Esophagus (tissue), 2 donors: Measurements from ENCODE around the gene FBN1. TPM values are rescaled to one million over a fixed set of nuclear protein-coding genes. Genes with fewer than 3 reads are reported as not detected.

Experiments used
- H3K27ac ChIP-seq, 2 donors: one replicate each; pipeline ENCODE4 v1.5.1; 2013; ENCODE audit warnings: low read depth in 2 of 2, mild to moderate bottlenecking in 2 of 2, inconsistent platforms in 1 of 2, low read length in 1 of 2, moderate library complexity in 1 of 2
- H3K27me3 ChIP-seq, 2 donors: one replicate each; pipeline ENCODE4 v1.6.1; 2013; ENCODE audit warnings: low read length in 2 of 2, control low read depth in 1 of 2, mild to moderate bottlenecking in 1 of 2; ENCODE audit not compliant: insufficient read depth in 2 of 2, control insufficient read depth in 1 of 2
- H3K36me3 ChIP-seq, 2 donors: one replicate each; pipeline ENCODE4 v1.6.1; 2013; ENCODE audit warnings: low read length in 1 of 2; ENCODE audit not compliant: control insufficient read depth in 2 of 2, insufficient read depth in 2 of 2
- H3K4me1 ChIP-seq, 2 donors: one replicate each; pipeline ENCODE4 v1.6.1; 2013; ENCODE audit warnings: low read length in 1 of 2; ENCODE audit not compliant: control insufficient read depth in 2 of 2, insufficient read depth in 2 of 2
- H3K4me3 ChIP-seq, 2 donors: one replicate each; pipeline ENCODE4 v1.5.1; 2013; ENCODE audit warnings: low read length in 2 of 2, mild to moderate bottlenecking in 2 of 2, low read depth in 1 of 2, moderate library complexity in 1 of 2
- H3K9me3 ChIP-seq, 2 donors: one replicate each; pipeline ENCODE4 v1.6.1; 2013; ENCODE audit warnings: mild to moderate bottlenecking in 2 of 2, low read depth in 1 of 2, low read length in 1 of 2, moderate library complexity in 1 of 2; ENCODE audit not compliant: control insufficient read depth in 2 of 2, insufficient read depth in 1 of 2
- WGBS, 2 donors: extraction: QIAGEN DNeasy Blood & Tissue Kit; methylation state at CpG; one replicate each; pipeline ENCODE4 v1.1.7; 2013; 5-methylcytosine and 5-hydroxymethylcytosine counted together
- polyA plus RNA-seq, 2 donors: library from polyadenylated mRNA; stranded (reverse); fragments of 200-250 nt; gene quantifications; one replicate each; pipeline ENCODE4 v1.2.3, GENCODE V29; 2013
- donor health status: healthy with polysubstance abuse.
- donor health status: Bipolar disorder and iron deficiency.

FBN1 gene
- polyA plus RNA-seq, 2 donors, result 1.8 to 6.4 TPM

DNA sequence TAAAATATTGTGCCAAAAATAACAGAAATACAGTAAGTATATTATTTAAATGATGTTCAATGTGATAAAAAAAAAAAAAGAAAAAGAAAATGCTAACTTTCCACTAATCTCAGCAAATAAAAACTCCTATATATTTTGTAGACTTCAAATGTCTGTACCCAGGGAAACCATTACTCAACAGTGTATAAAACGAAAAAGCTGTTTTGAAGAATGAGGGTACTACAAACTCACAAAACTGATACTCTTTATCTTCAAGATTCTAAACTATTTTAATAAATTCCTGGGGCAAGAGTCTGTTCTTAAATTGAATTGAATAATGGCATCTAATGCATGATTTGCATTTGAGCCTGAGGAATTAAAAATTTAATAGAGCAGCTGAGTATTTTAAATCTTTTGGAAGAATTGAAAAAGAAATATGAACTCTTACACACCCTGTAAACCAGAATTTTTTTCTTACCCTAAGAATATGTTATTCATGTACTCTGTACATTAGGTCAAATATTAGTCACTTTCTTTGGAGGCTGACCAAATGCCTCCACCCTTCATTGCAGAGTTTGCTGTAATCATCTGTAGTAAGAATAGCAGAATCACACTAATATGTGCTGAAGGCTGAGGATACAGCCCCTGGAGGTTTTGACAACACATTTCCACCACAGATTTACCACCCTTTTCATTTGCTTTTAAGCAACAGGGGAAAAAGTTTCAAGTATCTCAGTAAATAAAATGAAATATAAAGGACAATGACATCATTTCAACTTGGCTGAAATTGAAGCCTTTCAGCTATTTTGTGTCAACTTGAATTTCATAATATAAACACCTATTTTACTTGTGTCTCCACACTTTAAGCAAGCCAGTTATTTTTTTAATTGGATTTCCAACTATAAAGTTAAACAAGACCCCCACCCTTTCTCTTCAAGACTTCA lies 79.7 kb downstream of the FBN1 start:
- WGBS, 2 donors, result 38 to 48% methylated on average over 1 of the region's 1 CpG
- H3K36me3 ChIP-seq, result no peaks in the 10 kb centered on the region
- H3K4me3 ChIP-seq, result no peak overlapping the region
- no peaks in the 10 kb centered on the region for H3K27me3 ChIP-seq
- no peak overlapping the region for H3K27ac ChIP-seq
- H3K9me3 ChIP-seq, result no peaks in the 10 kb centered on the region
- no peaks in the 10 kb centered on the region for H3K4me1 ChIP-seq

DNA sequence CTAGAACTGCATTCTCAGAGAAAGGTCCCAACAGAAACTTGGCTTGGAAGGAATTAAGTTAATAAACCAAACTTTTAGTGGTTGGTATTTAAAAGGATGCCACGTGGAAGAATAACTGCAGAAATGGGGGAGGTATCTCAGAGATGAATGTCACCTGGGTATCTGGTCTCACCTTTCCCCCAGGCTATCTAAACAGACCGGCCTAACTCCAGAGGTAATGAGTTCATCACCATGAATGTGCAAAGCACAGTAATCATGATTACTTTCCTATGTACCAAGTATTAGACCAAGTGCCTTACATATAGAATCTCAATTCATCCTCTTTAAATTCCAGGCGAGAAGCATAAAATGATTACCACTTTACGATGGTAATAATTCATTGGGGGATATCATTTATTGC lies 80.8 kb downstream of the FBN1 start:
- Histone ChIP-seq H3K27me3 (no peaks in the 10 kb centered on the region), H3K9me3 (no peaks in the 10 kb centered on the region), H3K36me3 (no peaks in the 10 kb centered on the region), H3K27ac (no peak overlapping the region), H3K4me3 (no peak overlapping the region), H3K4me1 (no peaks in the 10 kb centered on the region)
- 73 to 81% methylated on average over 4 of the region's 4 CpGs for WGBS, 2 donors

DNA sequence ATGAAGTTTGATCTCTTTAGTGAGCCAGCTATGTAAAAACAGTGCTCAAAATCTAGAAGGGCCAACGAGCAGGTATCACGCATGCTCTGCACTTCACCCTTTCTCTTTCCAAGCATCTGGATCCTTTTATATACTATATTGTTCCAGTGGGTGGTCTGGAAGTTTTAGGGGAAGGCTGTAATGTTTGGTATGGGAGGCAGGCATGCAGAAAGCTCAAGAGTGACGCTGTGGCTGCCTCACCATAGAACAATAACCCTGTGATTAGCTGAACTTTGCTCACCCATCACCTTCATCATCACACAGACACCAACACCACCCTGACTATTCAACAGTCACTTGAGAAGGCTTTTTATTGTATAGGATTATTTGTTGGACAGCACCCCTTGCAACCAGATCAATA lies 81.6 kb downstream of the FBN1 start:
- 77 to 84% methylated on average over 3 of the region's 3 CpGs for WGBS, 2 donors
- no peaks in the 10 kb centered on the region for H3K9me3 ChIP-seq
- H3K27me3 ChIP-seq, result no peaks in the 10 kb centered on the region
- no peak overlapping the region for H3K4me3 ChIP-seq
- H3K4me1 ChIP-seq, result no peaks in the 10 kb centered on the region
- H3K27ac ChIP-seq, result no peak overlapping the region
- no peaks in the 10 kb centered on the region for H3K36me3 ChIP-seq

DNA sequence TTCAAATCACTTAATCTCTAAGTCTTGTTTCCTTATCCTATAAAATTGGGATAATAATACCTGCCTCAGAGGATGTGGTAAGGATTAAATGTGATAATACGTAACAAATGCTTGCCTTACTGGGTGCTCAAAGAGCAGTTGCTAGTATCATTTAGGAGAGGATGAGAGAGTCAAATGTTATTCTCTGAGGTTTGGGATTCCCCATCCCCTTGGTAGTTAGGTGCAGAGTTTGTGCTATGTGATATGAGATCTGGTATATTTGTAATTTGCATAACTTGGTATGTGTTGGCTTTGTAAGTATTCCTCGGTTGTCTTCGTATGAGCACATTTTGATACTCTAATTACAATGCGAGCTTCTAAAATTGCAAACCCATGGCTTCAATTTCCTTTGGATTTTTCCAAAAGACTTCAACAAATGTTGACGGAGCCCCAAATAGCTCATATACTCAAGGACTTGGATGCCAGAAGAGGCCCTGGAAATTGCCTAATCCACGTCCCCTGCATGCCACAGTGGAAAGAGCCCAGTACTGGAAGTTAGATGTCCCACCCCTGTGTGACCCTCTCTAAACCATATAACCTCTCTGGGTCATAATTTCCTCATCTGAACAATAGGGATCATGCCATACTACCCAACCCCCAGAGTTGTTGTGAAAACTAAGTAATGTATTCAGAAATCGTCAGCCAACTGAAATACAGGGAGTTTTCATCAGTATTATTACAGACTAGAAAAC lies 85.0 kb downstream of the FBN1 start:
- no peak overlapping the region for H3K27ac ChIP-seq
- WGBS, 2 donors, result 81 to 82% methylated on average over 7 of the region's 7 CpGs

DNA sequence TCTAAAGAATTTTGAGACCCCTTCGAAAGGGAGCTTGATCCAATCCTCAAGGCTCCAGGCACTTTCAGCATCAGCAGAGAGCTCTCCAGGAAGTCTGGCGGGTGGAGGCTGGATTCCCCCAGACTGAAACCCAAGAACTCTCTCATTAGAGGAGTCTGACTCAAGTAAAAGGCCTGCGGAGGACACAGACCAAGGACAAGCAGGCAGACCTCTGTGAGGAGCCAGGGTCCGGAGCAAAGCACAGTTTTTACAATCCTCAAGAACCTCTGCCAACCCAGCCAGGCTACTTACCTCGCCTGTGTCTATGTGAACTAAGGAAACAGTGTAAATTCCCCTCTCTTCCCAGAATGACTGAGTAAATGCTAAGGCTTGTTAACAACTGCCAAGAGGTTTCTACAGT lies 86.2 kb downstream of the FBN1 start:
- no peaks in the 10 kb centered on the region for H3K27me3 ChIP-seq
- no peak overlapping the region for H3K4me3 ChIP-seq
- H3K27ac ChIP-seq, result peak overlapping the region; percentile 5 to 8
- no peaks in the 10 kb centered on the region for H3K4me1 ChIP-seq
- 57% methylated on average over 5 of the region's 5 CpGs for WGBS, 2 donors
- H3K9me3 ChIP-seq, result no peaks in the 10 kb centered on the region
- no peaks in the 10 kb centered on the region for H3K36me3 ChIP-seq

More for the DNA sequence above, 85.0 kb downstream of the FBN1 start:
- H3K27me3 ChIP-seq, result no peaks in the 10 kb centered on the region
- no peaks in the 10 kb centered on the region for H3K36me3 ChIP-seq
- no peak overlapping the region for H3K4me3 ChIP-seq
- H3K4me1 ChIP-seq, result no peaks in the 10 kb centered on the region
- no peaks in the 10 kb centered on the region for H3K9me3 ChIP-seq

DNA sequence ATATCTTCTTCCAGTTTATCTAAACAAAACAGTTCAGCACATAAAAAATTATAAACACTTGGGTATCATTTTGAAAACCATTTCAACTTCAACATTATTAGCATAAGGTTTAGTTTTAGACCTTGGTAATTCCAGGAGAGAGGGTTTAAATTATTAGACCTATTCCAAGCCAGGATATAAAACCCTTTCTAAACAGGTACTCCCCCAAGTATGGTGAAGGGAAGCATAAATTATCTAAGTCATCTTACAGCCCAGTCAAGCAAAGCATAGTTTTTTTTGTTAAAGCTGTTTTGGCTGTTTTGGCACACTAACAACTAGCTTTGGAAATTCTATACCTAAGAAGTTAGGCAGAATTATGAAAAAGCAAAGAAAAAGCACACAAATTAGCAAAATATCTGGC lies 87.3 kb downstream of the FBN1 start:
- no peak overlapping the region for H3K27ac ChIP-seq
- no peaks in the 10 kb centered on the region for H3K9me3 ChIP-seq

DNA sequence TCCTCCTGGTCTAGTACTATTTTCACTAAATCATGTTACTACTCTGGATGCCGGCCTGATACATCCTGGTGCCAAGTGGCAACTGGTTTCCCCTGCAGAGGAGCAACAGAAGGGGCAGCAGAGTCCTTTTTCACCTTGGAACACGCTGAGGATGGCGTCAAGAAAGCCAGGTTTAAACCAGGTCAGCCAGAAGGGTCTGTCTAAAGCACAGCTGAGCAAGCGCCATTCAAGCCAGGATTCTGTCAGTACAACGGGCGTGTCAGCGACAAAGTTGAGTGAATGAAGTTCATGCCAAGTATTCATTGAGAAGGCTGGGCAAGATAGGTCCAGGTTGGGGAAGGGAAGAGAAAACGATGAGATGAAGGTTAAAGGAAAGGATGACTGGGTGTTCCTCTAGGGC lies 88.2 kb downstream of the FBN1 start:
- Histone ChIP-seq H3K36me3 (no peaks in the 10 kb centered on the region), H3K27ac (no peak overlapping the region), H3K4me1 (no peaks in the 10 kb centered on the region), H3K4me3 (no peak overlapping the region), H3K27me3 (no peaks in the 10 kb centered on the region), H3K9me3 (no peaks in the 10 kb centered on the region)
- 48 to 56% methylated on average over 8 of the region's 8 CpGs for WGBS, 2 donors

More for the DNA sequence above, 87.3 kb downstream of the FBN1 start:
- H3K27me3 ChIP-seq, result no peaks in the 10 kb centered on the region
- no peak overlapping the region for H3K4me3 ChIP-seq
- no peaks in the 10 kb centered on the region for H3K36me3 ChIP-seq
- no peaks in the 10 kb centered on the region for H3K4me1 ChIP-seq

DNA sequence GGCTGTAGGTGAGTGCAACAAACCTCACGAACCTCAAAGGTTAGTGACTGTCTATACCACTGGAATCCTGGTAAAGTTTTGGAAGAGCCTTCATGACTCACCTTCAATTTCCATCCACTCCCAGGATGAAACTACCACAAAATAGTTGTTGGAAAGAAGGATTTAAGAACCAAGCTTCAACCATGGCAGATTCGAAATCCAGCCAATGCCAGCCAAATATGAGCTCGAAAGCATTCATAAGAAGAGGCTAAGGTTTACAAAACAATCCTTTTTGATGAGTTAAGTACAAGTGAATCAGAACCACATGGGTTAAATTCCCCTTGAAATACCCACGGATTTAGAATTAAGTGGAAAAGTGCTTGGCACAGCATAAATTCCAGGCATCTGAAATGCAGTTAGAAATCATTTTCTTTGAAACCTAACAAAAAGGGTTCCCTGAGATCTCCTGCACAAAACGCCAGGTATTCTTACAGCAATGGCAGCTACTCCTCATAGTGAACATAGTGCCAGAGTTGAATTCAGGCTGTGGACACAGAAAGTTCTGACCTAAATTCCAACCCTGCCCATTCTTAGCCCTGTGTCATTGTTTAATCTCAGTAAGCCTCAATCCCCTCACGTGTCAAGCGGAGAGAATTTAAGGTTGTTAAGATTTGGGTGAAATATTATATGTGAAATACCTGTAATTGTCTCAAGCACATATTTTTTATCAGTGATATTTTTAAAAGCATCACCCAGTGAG lies 89.2 kb downstream of the FBN1 start:
- no peak overlapping the region for H3K27ac ChIP-seq

DNA sequence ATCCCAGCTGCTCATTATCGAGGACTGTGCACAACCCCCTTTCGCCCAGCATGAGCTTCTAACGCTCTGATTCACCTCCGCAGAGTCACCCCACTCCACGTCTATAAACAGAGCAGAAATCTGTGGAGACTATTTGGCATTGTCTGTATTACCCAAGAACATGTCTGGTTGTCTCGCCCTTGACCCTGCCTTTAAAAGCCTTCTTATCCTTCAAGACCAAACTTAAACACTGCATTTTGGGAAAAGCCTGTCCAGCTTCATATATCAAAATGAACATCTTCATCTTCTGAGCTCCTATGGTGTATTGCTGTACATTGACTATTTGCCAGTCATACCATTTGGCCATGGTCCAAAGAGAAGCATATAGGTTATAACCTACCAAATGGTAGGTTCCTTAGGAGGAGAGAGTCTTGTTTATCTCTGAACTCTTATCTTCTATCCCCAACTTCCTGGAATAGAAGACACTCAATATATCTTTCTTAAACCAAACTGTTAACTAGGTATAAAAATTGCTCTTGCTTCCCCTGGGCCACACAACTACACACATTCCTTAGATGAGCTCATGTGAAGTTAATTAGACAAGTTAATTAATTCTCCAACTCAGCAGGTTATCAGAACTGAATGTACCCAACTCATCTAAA lies 90.1 kb downstream of the FBN1 start:
- no peaks in the 10 kb centered on the region for H3K9me3 ChIP-seq
- 75 to 81% methylated on average over 6 of the region's 6 CpGs for WGBS, 2 donors
- no peaks in the 10 kb centered on the region for H3K27me3 ChIP-seq
- H3K27ac ChIP-seq, result no peak overlapping the region
- no peaks in the 10 kb centered on the region for H3K36me3 ChIP-seq
- no peaks in the 10 kb centered on the region for H3K4me1 ChIP-seq
- H3K4me3 ChIP-seq, result no peak overlapping the region

More for the DNA sequence above, 89.2 kb downstream of the FBN1 start:
- WGBS, 2 donors, result 80 to 81% methylated on average over 7 of the region's 7 CpGs
- no peaks in the 10 kb centered on the region for H3K27me3 ChIP-seq
- H3K4me1 ChIP-seq, result no peaks in the 10 kb centered on the region
- H3K9me3 ChIP-seq, result no peaks in the 10 kb centered on the region
- H3K36me3 ChIP-seq, result no peaks in the 10 kb centered on the region
- no peak overlapping the region for H3K4me3 ChIP-seq
